ENCODE measurements around the gene OR10H3.
"Not testable (repeated sequence)": the region's sequence is repeated elsewhere in the genome, so short reads cannot be mapped to it uniquely, and the experiment has no call there.

The OR10H3 gene

DNA sequence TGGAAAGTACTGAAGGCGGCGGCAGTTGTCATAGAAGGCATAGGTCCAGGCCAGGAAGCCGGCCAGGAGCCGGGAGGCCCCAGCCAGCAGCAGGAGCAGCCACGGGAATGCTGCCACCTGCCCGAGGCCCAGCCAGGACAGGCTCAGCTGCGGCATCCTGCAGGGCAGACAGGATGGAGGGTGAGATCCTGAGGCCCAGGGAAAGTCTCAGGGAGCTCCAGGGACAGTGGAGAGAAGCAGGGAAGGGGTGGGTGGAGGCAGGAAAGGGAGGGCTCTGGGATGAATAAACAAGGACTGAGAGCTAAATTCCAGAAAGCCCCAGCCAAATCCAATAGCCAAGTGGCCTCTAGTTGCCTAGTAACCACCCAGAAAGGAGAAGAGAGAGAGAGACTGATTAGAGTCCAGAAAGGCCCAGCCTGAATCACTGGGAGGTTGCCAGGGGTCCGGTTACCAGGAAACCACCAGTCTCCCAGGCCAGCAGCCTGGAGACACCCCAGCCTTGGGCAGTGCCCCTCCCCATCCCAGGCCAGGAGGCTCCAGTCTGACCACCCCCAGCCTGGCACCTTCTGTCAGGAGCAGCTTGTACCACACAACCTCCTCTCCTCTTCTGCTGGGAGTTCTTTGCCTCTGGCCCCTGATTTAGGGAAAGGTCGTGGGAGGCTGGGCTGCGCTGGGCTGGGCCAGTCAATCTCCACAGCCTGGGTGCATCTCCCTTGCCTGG is 42.1 kb downstream of the OR10H3 start:
- DNase-seq: no peak

DNA sequence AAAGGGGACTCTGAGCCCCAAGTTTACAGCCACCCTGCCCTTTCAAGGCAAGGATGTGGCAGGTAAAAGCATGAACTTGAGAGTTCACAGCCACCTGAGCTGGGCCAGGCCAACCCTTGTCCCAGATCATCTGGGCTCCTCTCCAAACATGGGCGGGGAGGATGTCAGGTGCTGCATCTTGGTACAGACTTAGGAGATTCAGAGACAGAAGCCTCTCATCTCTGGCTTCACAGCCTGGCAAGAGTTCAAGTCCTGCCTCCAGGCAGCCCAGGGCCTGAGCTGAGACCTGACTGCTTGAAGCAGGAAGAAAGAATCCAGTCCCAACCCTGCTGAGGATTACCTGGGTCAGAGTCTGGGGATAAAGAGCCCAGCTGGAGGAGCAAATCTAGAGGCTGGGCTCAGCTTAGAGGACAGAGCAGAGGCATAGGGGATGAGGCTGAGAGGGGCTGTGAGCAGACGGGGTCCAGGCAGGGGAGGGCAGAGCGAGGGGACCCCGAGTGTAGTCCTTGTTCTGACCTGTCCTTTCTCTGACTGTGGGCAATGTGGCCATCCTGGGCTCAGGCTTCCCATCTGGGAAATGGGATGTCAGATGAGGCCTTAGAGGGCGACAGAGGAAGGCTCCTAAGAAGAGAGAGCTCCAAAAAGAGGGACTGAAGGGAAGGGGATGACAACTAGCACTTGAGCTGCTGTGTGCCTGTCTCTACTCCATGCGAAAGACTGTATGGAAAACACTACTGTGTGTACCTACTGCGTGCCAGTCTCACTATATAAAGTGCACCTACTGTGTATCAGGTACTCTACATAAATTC is 43.0 kb downstream of the OR10H3 start:
- DNase-seq: no peak

DNA sequence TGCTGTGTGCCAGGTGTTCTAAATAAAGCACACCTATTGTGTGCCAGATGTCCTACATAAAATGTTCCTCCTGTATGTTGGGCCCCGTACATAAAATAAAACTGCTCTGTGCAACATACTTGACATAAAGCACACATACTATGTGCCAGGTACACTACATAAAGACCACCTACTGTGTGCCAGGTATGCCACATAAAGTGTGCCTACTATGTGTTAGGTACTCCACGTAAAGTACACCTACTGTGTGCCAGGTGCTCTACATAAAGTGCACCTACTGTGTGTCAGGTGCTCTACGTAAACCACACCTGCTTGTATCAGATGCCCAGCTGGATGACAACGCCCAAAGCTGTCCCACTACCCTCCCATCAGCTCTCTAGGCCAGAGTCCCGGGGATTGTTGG is 43.9 kb downstream of the OR10H3 start:
- no peak for DNase-seq

DNA sequence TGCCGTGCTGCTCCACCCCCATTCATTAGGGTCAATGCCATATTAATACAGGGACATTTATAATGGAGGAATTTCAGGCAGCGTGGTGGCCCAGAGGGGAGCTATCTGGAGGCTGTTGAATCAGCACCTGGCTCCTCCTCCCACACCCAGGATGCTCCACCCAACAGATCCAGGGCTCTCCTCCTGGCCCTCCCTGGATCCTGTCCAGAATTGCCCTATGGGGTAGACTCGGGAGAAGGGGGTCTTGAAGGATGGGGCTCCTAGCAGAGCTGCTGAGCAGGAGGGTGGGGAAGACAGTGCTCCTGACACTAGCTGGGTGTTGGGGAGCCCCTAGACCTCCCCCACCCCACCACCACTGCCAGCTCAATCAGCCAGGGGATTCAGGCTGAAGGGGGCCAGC is 44.4 kb downstream of the OR10H3 start:
- no peak for DNase-seq

DNA sequence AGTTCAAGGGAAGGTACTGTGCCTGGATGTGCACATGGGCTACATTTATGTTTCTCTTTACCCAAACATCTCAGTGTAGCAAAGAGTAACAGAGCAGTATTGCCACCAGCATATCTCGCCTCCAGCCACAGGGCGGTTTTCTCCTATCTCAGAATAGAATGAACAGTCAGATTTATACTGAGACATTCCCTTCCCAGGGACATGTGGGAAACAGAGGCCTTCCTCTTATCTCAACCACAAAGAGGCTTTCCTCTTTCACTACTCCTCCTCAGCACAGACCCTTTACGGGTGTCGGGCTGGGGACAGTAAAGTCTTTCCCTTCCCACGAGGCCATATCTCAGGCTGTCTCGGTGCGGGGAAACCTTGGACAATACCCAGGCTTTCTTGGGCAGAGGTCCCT is 45.1 kb downstream of the OR10H3 start:
- not testable (repeated sequence) for DNase-seq

DNA sequence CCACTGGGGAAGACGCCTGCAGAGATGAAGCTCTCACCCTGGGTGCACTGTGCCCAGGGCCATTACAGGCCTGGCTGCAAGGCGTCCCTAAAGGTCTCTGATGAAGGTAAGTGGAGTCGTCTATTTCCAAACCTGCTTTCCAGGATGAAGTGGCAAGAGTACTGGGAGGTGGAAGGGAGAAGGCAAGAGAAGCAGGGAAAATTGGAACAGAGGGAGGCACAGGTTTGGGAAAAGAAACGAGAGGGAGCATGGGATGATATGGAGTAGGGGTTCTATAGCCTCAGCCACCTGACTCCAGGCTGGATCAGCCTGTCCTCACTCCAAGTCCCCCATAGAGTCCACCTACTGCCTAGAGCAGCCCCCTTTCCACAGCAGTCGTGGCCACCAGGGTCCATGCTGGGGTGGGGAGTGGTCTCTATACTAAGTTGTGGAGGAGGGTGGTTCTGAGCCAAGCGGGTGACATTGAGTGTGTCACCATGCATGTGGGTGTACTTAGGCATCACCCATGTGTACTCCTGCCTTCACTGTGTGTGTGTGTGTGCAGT is 49.9 kb downstream of the OR10H3 start, which contains the start of gene OR10H5:
OR10H5 (plus strand) TSS at position 51 of the 545 bp plus-strand sequence. CDS start 6,388 bp downstream, outside the sequence.
- DNase-seq: no peak

DNA sequence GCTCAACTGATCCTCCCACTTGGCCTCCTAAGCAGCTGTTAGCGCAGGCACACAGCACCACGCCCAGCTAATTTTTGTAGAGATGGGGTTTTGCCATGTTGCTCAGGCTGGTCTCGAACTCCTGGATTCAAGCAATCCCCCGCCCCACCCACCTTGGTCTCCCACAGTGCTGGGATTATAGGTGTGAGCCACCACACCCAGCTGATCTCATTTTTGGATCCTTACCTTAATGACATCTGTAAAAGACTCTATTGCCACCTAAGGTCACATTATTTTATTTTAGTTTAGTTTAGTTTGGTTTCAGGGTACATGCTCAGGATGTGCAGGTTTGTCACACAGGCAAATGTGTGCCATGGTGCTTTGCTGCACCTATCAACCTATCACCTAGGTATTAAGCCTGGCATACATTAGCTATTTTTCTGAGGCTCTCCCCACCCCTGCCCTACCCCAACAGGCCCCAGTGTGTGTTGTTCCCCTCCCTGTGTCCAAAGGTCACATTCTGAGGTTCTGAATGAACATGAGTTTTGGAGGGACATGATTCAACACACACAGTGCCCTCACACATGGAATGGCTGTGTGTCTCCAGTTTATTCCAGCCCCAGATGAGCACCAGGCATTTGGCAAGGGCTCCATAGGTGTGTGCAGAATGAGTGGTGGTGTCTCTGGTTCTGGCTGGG is 50.9 kb downstream of the OR10H3 start:
- DNase-seq: no peak

DNA sequence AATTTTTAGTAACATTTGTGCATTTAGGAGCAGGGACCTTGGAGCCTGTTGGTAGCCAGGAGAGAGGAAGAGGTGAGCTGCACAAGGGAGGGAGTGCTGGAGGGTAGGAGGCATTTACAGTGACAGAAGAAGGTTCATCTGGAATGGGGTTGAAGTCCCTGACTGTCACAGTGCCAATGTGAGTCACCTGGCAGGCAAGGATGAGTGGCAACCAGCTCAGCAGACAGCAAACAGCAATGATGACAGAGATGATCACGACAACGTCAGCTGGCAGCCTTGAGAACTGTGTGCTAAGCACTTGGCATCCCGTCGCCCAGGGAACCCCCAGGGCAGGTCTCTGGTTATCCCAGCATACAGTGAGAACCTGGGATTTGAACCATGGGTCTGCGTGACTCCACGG is 52.3 kb downstream of the OR10H3 start:
- no peak for DNase-seq

Data from cortex of kidney (tissue), 1 donor.